Measurements from ENCODE around the gene PHRF1. TPM values are rescaled to one million over a fixed set of nuclear protein-coding genes. Genes with fewer than 3 reads are reported as not detected.

The PHRF1 gene
- polyA plus RNA-seq, 6 donors from 2014 or later, result 2.3 to 16.4 (median 5.2) TPM

- peaks cover 0 to 6% (median 0%) of the 10 kb centered on the region in 3 donors for H3K4me1 Mint-ChIP-seq
- no peak overlapping the region for H3K27ac Mint-ChIP-seq
- peaks cover 4 to 21% of the 10 kb centered on the region in 2 donors for H3K36me3 Mint-ChIP-seq
- ATAC-seq (ENCODE audit: low read depth in 2 of 2) (no peak), DNase-seq (no peak)
- H3K27me3 Mint-ChIP-seq, result no peaks in the 10 kb centered on the region
- H3K9me3 Mint-ChIP-seq, result no peaks in the 10 kb centered on the region
- no peak overlapping the region for H3K4me3 Mint-ChIP-seq
Measured at GRCh38 chr11:595400-595799, 19.1 kb downstream of the PHRF1 start.

GRCh38 chr11:596374-596773 lies 20.1 kb downstream of the PHRF1 start:
- DNase-seq (no peak), ATAC-seq (ENCODE audit: low read depth in 2 of 2) (no peak)
- no peak overlapping the region for H3K27ac Mint-ChIP-seq
- peaks cover 0 to 6% (median 0%) of the 10 kb centered on the region in 3 donors for H3K4me1 Mint-ChIP-seq
- no peaks in the 10 kb centered on the region for H3K27me3 Mint-ChIP-seq
- H3K9me3 Mint-ChIP-seq, result no peaks in the 10 kb centered on the region
- no peak overlapping the region for H3K4me3 Mint-ChIP-seq
- peaks cover 4 to 24% of the 10 kb centered on the region in 2 donors for H3K36me3 Mint-ChIP-seq

- peak in 1 of 2 donors; percentile 27 for ATAC-seq (ENCODE audit: low read depth in 2 of 2)
- DNase-seq, result no peak
Measured at GRCh38 chr11:597166-597725, 21.0 kb downstream of the PHRF1 start.

GRCh38 chr11:598005-598680 lies 21.9 kb downstream of the PHRF1 start:
- ATAC-seq (ENCODE audit: low read depth in 2 of 2), result no peak
- H3K27ac Mint-ChIP-seq, result peak overlapping the region in 1 of 6 donors; percentile 34
- DNase-seq, result no peak
- H3K9me3 Mint-ChIP-seq, result no peaks in the 10 kb centered on the region
- H3K4me3 Mint-ChIP-seq, result no peak overlapping the region
- peaks cover 0 to 6% (median 0%) of the 10 kb centered on the region in 3 donors for H3K4me1 Mint-ChIP-seq
- H3K27me3 Mint-ChIP-seq, result no peaks in the 10 kb centered on the region
- H3K36me3 Mint-ChIP-seq, result peaks cover 0 to 19% of the 10 kb centered on the region in 2 donors

More at GRCh38 chr11:597166-597725, 21.0 kb downstream of the PHRF1 start:
- no peaks in the 10 kb centered on the region for H3K9me3 Mint-ChIP-seq
- H3K36me3 Mint-ChIP-seq, result peaks cover 3 to 28% of the 10 kb centered on the region in 2 donors
- H3K4me3 Mint-ChIP-seq, result no peak overlapping the region
- peaks cover 0 to 6% (median 0%) of the 10 kb centered on the region in 3 donors for H3K4me1 Mint-ChIP-seq
- H3K27ac Mint-ChIP-seq, result peak overlapping the region in 2 of 6 donors; percentile 44 to 65
- H3K27me3 Mint-ChIP-seq, result no peaks in the 10 kb centered on the region

- ATAC-seq (ENCODE audit: low read depth in 2 of 2), result no peak
- H3K36me3 Mint-ChIP-seq, result peaks cover 0 to 15% of the 10 kb centered on the region in 2 donors
- peak overlapping the region in 2 of 6 donors; percentile 10 to 73 for H3K27ac Mint-ChIP-seq
- H3K27me3 Mint-ChIP-seq, result no peaks in the 10 kb centered on the region
- peaks cover 0 to 6% (median 0%) of the 10 kb centered on the region in 3 donors for H3K4me1 Mint-ChIP-seq
- H3K4me3 Mint-ChIP-seq, result peak overlapping the region in 1 of 8 donors; percentile 60
- no peak for DNase-seq
- H3K9me3 Mint-ChIP-seq, result no peaks in the 10 kb centered on the region
Measured at GRCh38 chr11:601573-602245, 25.4 kb downstream of the PHRF1 start.

GRCh38 chr11:603154-603553 lies 26.9 kb downstream of the PHRF1 start:
- Mint-ChIP-seq H3K36me3 (peaks cover 0 to 9% of the 10 kb centered on the region in 2 donors), H3K27ac (peak overlapping the region in 1 of 6 donors; percentile 36), H3K9me3 (no peaks in the 10 kb centered on the region), H3K4me1 (no peaks in the 10 kb centered on the region), H3K4me3 (no peak overlapping the region), H3K27me3 (no peaks in the 10 kb centered on the region)
- ATAC-seq (ENCODE audit: low read depth in 2 of 2) (no peak), DNase-seq (no peak)

- Mint-ChIP-seq H3K36me3 (peaks cover 0 to 9% of the 10 kb centered on the region in 2 donors), H3K4me3 (no peak overlapping the region), H3K27ac (peak overlapping the region in 1 of 6 donors; percentile 36), H3K9me3 (no peaks in the 10 kb centered on the region), H3K4me1 (no peaks in the 10 kb centered on the region), H3K27me3 (no peaks in the 10 kb centered on the region)
- no peak for DNase-seq
- ATAC-seq (ENCODE audit: low read depth in 2 of 2), result no peak
Measured at GRCh38 chr11:605286-606129, 29.2 kb downstream of the PHRF1 start.

- ATAC-seq (ENCODE audit: low read depth in 2 of 2) (no peak), DNase-seq (no peak)
- Mint-ChIP-seq H3K36me3 (peaks cover 0 to 7% of the 10 kb centered on the region in 2 donors), H3K27me3 (no peaks in the 10 kb centered on the region), H3K4me3 (no peak overlapping the region), H3K9me3 (no peaks in the 10 kb centered on the region), H3K4me1 (no peaks in the 10 kb centered on the region), H3K27ac (no peak overlapping the region)
Measured at GRCh38 chr11:606245-606644, 30.0 kb downstream of the PHRF1 start.

- H3K27ac Mint-ChIP-seq, result peak overlapping the region in 1 of 6 donors; percentile 59
- no peak overlapping the region for H3K4me3 Mint-ChIP-seq
Measured at GRCh38 chr11:607020-607780, 30.9 kb downstream of the PHRF1 start.

GRCh38 chr11:607971-608659 lies 31.8 kb downstream of the PHRF1 start:
- no peak for ATAC-seq (ENCODE audit: low read depth in 2 of 2)
- DNase-seq, result no peak
- H3K9me3 Mint-ChIP-seq, result no peaks in the 10 kb centered on the region
- H3K27ac Mint-ChIP-seq, result peak overlapping the region in 1 of 6 donors; percentile 66
- peaks cover 0 to 4% (median 0%) of the 10 kb centered on the region in 3 donors for H3K4me1 Mint-ChIP-seq
- no peaks in the 10 kb centered on the region for H3K27me3 Mint-ChIP-seq
- no peak overlapping the region for H3K4me3 Mint-ChIP-seq
- H3K36me3 Mint-ChIP-seq, result no peaks in the 10 kb centered on the region

More at GRCh38 chr11:607020-607780, 30.9 kb downstream of the PHRF1 start:
- H3K27me3 Mint-ChIP-seq, result no peaks in the 10 kb centered on the region
- H3K9me3 Mint-ChIP-seq, result no peaks in the 10 kb centered on the region
- no peak for ATAC-seq (ENCODE audit: low read depth in 2 of 2)
- DNase-seq, result no peak
- no peaks in the 10 kb centered on the region for H3K36me3 Mint-ChIP-seq
- peaks cover 0 to 2% (median 0%) of the 10 kb centered on the region in 3 donors for H3K4me1 Mint-ChIP-seq

GRCh38 chr11:608791-609251 lies 32.6 kb downstream of the PHRF1 start:
- H3K27ac Mint-ChIP-seq, result peak overlapping the region in 1 of 6 donors; percentile 44

GRCh38 chr11:609341-609811 lies 33.1 kb downstream of the PHRF1 start:
- H3K9me3 Mint-ChIP-seq, result no peaks in the 10 kb centered on the region
- H3K36me3 Mint-ChIP-seq, result no peaks in the 10 kb centered on the region
- H3K27me3 Mint-ChIP-seq, result no peaks in the 10 kb centered on the region
- H3K4me3 Mint-ChIP-seq, result no peak overlapping the region
- H3K4me1 Mint-ChIP-seq, result peaks cover 0 to 7% (median 0%) of the 10 kb centered on the region in 3 donors
- peak overlapping the region in 1 of 6 donors; percentile 34 for H3K27ac Mint-ChIP-seq
- ATAC-seq (ENCODE audit: low read depth in 2 of 2) (no peak), DNase-seq (no peak)

More at GRCh38 chr11:608791-609251, 32.6 kb downstream of the PHRF1 start:
- DNase-seq, result no peak
- no peak for ATAC-seq (ENCODE audit: low read depth in 2 of 2)
- Mint-ChIP-seq H3K4me3 (no peak overlapping the region), H3K9me3 (no peaks in the 10 kb centered on the region), H3K36me3 (no peaks in the 10 kb centered on the region), H3K4me1 (peaks cover 0 to 4% (median 0%) of the 10 kb centered on the region in 3 donors), H3K27me3 (no peaks in the 10 kb centered on the region)
